ENCODE results near the gene TBPL1. TPM values are rescaled to one million over a fixed set of nuclear protein-coding genes. Genes with fewer than 3 reads are reported as not detected.
"Not testable (repeated sequence)": the region's sequence is repeated elsewhere in the genome, so short reads cannot be mapped to it uniquely, and the experiment has no call there.

The TBPL1 gene
- total and polyA plus RNA-seq, 2 experiments from 2014 or later, result 40.5 to 46.0 TPM

- TF ChIP-seq EZH2phosphoT487 (IDR thresholded peaks at IDR 0.05; ENCODE audit: insufficient read depth, low read depth) (no peak), EZH2 (IDR thresholded peaks at IDR 0.05; ENCODE audit: insufficient read depth, poor library complexity, severe bottlenecking) (no peak)
- in situ Hi-C loops (cut with MboI), result no loop called here
- no peaks in the 10 kb centered on the region for H3K36me3 ChIP-seq (ENCODE audit: low read depth)
- H3F3A ChIP-seq (ENCODE audit: insufficient read depth), result no peaks in the 10 kb centered on the region
- 97% methylated on average over 4 of the region's 4 CpGs for WGBS, 2 experiments (ENCODE audit: low coverage in 1 of 2, low lambda C conversion rate in 2 of 2, missing lambda C conversion rate in 2 of 2)
- H3K4me1 ChIP-seq (ENCODE audit: insufficient read depth), result peaks cover 9% of the 10 kb centered on the region
- H2AFZ ChIP-seq, result no peak overlapping the region
- no peaks in the 10 kb centered on the region for H3K9me3 ChIP-seq (ENCODE audit: low read depth)
- no peak for DNase-seq
- peak overlapping the region; percentile 2 for H3K4me2 ChIP-seq (ENCODE audit: unreplicated experiment)
- H3K27me3 ChIP-seq (replicated peaks; ENCODE audit: insufficient read depth), result no peaks in the 10 kb centered on the region
- H3K27ac ChIP-seq, result peak overlapping the region; percentile 23; the same call in 1 of the 2 replicates
- 0 out of 2 replicates have a peak overlapping the region, but pooled peaks have one; percentile 21 for H3K9ac ChIP-seq
- no peaks in the 10 kb centered on the region for H3K9me2 ChIP-seq (ENCODE audit: insufficient read depth)
- H3K4me3 ChIP-seq, result no peak overlapping the region
- H3K79me2 ChIP-seq (ENCODE audit: insufficient read depth), result peaks cover 100% of the 10 kb centered on the region
- peaks cover 6% of the 10 kb centered on the region; the same call in 1 of the 2 replicates for H4K20me1 ChIP-seq (ENCODE audit: insufficient read depth)
Measured at GRCh38 chr6:133967347-133967746, 14.3 kb downstream of the TBPL1 start.

GRCh38 chr6:133967835-133968234 is 14.8 kb downstream of the TBPL1 start:
- H2AFZ ChIP-seq; H3F3A ChIP-seq (ENCODE audit: insufficient read depth); H3K4me1 ChIP-seq (ENCODE audit: insufficient read depth); H3K36me3 ChIP-seq (ENCODE audit: low read depth); H3K9me2 ChIP-seq (ENCODE audit: insufficient read depth); H3K9me3 ChIP-seq (ENCODE audit: low read depth); H4K20me1 ChIP-seq (ENCODE audit: insufficient read depth); H3K4me3 ChIP-seq; H3K27me3 ChIP-seq (replicated peaks; ENCODE audit: insufficient read depth); in situ Hi-C loops (cut with MboI): not testable (repeated sequence)
- H3K4me2 ChIP-seq (ENCODE audit: unreplicated experiment), result peak overlapping the region; percentile 2
- H3K79me2 ChIP-seq (ENCODE audit: insufficient read depth), result peaks cover 100% of the 10 kb centered on the region
- DNase-seq, result peak; percentile 79
- 0 out of 2 replicates have a peak overlapping the region, but pooled peaks have one; percentile 21 for H3K9ac ChIP-seq
- H3K27ac ChIP-seq, result peak overlapping the region; percentile 23; the same call in 1 of the 2 replicates
- WGBS, 2 experiments (ENCODE audit: low coverage in 1 of 2, low lambda C conversion rate in 2 of 2, missing lambda C conversion rate in 2 of 2), result 70 to 77% methylated on average over 8 of the region's 8 CpGs

- TF ChIP-seq EZH2phosphoT487 (IDR thresholded peaks at IDR 0.05; ENCODE audit: insufficient read depth, low read depth) (no peak), EZH2 (IDR thresholded peaks at IDR 0.05; ENCODE audit: insufficient read depth, poor library complexity, severe bottlenecking) (no peak)
- WGBS, 2 experiments (ENCODE audit: low coverage in 1 of 2, low lambda C conversion rate in 2 of 2, missing lambda C conversion rate in 2 of 2), result 96 to 100% methylated on average over 1 of the region's 1 CpG
- peaks cover 99% of the 10 kb centered on the region for H3K79me2 ChIP-seq (ENCODE audit: insufficient read depth)
- no peak overlapping the region for H3K4me2 ChIP-seq (ENCODE audit: unreplicated experiment)
- peaks cover 8% of the 10 kb centered on the region; the same call in 1 of the 2 replicates for H4K20me1 ChIP-seq (ENCODE audit: insufficient read depth)
- H3K4me1 ChIP-seq (ENCODE audit: insufficient read depth), result peaks cover 9% of the 10 kb centered on the region
- 0 out of 2 replicates have a peak, but pooled peaks cover 8% of the 10 kb centered on the region for H3F3A ChIP-seq (ENCODE audit: insufficient read depth)
- in situ Hi-C loops (cut with MboI), result no loop called here
- no peak overlapping the region for H3K9ac ChIP-seq
- no peak for DNase-seq
- H3K9me3 ChIP-seq (ENCODE audit: low read depth), result no peaks in the 10 kb centered on the region
- H3K4me3 ChIP-seq, result no peak overlapping the region
- no peaks in the 10 kb centered on the region for H3K27me3 ChIP-seq (replicated peaks; ENCODE audit: insufficient read depth)
- H3K9me2 ChIP-seq (ENCODE audit: insufficient read depth), result no peaks in the 10 kb centered on the region
- no peak overlapping the region for H3K27ac ChIP-seq
- H3K36me3 ChIP-seq (ENCODE audit: low read depth), result no peaks in the 10 kb centered on the region
- no peak overlapping the region for H2AFZ ChIP-seq
Measured at GRCh38 chr6:133969285-133969920, 16.4 kb downstream of the TBPL1 start.

- peaks cover 99% of the 10 kb centered on the region for H3K79me2 ChIP-seq (ENCODE audit: insufficient read depth)
- no peak overlapping the region for H2AFZ ChIP-seq
- in situ Hi-C loops (cut with MboI), result loop anchor here (5.0 kb wide), 1 partner anchor 92 kb away; no protein-coding TSS in a partner anchor
- H3K9me3 ChIP-seq (ENCODE audit: low read depth), result no peaks in the 10 kb centered on the region
- H3K36me3 ChIP-seq (ENCODE audit: low read depth), result no peaks in the 10 kb centered on the region
- TF ChIP-seq EZH2 (IDR thresholded peaks at IDR 0.05; ENCODE audit: insufficient read depth, poor library complexity, severe bottlenecking) (no peak), EZH2phosphoT487 (IDR thresholded peaks at IDR 0.05; ENCODE audit: insufficient read depth, low read depth) (no peak)
- no peaks in the 10 kb centered on the region for H3K27me3 ChIP-seq (replicated peaks; ENCODE audit: insufficient read depth)
- H4K20me1 ChIP-seq (ENCODE audit: insufficient read depth), result peaks cover 8% of the 10 kb centered on the region; the same call in 1 of the 2 replicates
- no peak overlapping the region for H3K9ac ChIP-seq
- H3K9me2 ChIP-seq (ENCODE audit: insufficient read depth), result no peaks in the 10 kb centered on the region
- no peak overlapping the region for H3K4me3 ChIP-seq
- 0 out of 2 replicates have a peak, but pooled peaks cover 8% of the 10 kb centered on the region for H3F3A ChIP-seq (ENCODE audit: insufficient read depth)
- 54 to 60% methylated on average over 2 of the region's 2 CpGs for WGBS, 2 experiments (ENCODE audit: low coverage in 1 of 2, low lambda C conversion rate in 2 of 2, missing lambda C conversion rate in 2 of 2)
- peaks cover 9% of the 10 kb centered on the region for H3K4me1 ChIP-seq (ENCODE audit: insufficient read depth)
- no peak overlapping the region for H3K4me2 ChIP-seq (ENCODE audit: unreplicated experiment)
- DNase-seq, result no peak
- H3K27ac ChIP-seq, result no peak overlapping the region
Measured at GRCh38 chr6:133969921-133970295, 16.9 kb downstream of the TBPL1 start.
